SH-SY5Y (cell line): ENCODE results near the gene TM9SF3.

Experiments
- GATA2 ChIP-seq: IDR thresholded peaks from 2 replicates; pipeline ENCODE4 v1.6.1; 2011; ENCODE audit warnings: mild to moderate bottlenecking, low read depth, low read length
- GATA3 ChIP-seq: IDR thresholded peaks from 2 replicates; pipeline ENCODE4 v1.6.1; 2011; ENCODE audit warnings: low read depth, mild to moderate bottlenecking, low read length, moderate library complexity

DNA sequence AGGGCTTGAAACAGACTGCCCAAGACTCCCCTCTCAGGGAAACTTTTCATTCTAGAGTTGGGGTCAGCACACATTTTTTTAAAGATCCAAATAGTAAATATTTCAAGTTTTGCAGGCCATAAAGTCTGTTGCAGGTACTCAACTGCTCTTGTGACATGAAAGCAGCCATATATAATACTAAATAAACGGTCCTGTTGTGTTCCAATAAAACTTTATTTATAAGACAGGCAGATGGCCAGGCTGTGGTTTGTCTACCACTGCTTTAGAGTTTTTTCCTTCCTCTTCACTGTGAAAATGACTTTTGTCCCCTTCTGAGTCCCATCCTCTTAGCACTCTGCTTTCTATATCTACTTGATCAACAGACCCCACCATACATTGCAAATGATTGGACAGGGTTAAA lies 40.5 kb upstream of the TM9SF3 start:
- TF ChIP-seq GATA2 (no peak), GATA3 (no peak)
